Neural progenitor cell (in vitro differentiated cells): Measurements from ENCODE around the gene DLG4. TPM values are rescaled to one million over a fixed set of nuclear protein-coding genes. Genes with fewer than 3 reads are reported as not detected.

Experiments
- DNase-seq: peaks from one replicate; pipeline ENCODE4 v3.0.0-alpha.2; 2016; ENCODE audit warnings: low spot score
- H2AFZ ChIP-seq: fragments of 200-600 bp; sonication (generic); replicated peaks from 2 replicates; pipeline ENCODE4 v1.6.1; 2016; ENCODE audit warnings: antibody characterized with exemption
- H3F3A ChIP-seq: fragments of 200-600 bp; sonication (generic); 2 replicates; pipeline ENCODE4 v1.6.1; 2016; ENCODE audit warnings: antibody characterized with exemption, low read depth
- H3K27ac ChIP-seq: fragments of 200-600 bp; sonication (generic); 2 replicates; pipeline ENCODE4 v1.5.1; 2016; ENCODE audit warnings: mild to moderate bottlenecking
- H3K27me3 ChIP-seq: fragments of 200-600 bp; sonication (generic); 2 replicates; pipeline ENCODE4 v1.6.1; 2016; ENCODE audit warnings: mild to moderate bottlenecking, moderate library complexity
- H3K36me3 ChIP-seq: fragments of 200-600 bp; sonication (generic); 2 replicates; pipeline ENCODE4 v1.5.1; 2016
- H3K4me1 ChIP-seq: fragments of 200-600 bp; sonication (generic); 2 replicates; pipeline ENCODE4 v1.6.1; 2016; ENCODE audit warnings: mixed run types
- H3K4me2 ChIP-seq: fragments of 200-600 bp; sonication (generic); 2 replicates; pipeline ENCODE4 v1.6.1; 2016
- H3K4me3 ChIP-seq: fragments of 200-600 bp; sonication (generic); 2 replicates; pipeline ENCODE4 v1.5.1; 2016
- H3K79me2 ChIP-seq: fragments of 200-600 bp; sonication (generic); 2 replicates; pipeline ENCODE4 v1.6.1; 2016; ENCODE audit warnings: low read depth
- H3K9ac ChIP-seq: fragments of 200-600 bp; sonication (generic); 2 replicates; pipeline ENCODE4 v1.6.1; 2016
- H3K9me3 ChIP-seq: fragments of 200-600 bp; sonication (generic); 2 replicates; pipeline ENCODE4 v1.5.1; 2016; ENCODE audit warnings: low read depth
- H4K20me1 ChIP-seq: fragments of 200-600 bp; sonication (generic); 2 replicates; pipeline ENCODE4 v1.6.1; 2016; ENCODE audit warnings: low read depth
- H3K27ac Mint-ChIP-seq: 3 replicates; pipeline ENCODE4 v1.8.0; 2021; ENCODE audit warnings: mixed read lengths
- H3K27me3 Mint-ChIP-seq: 2 replicates; pipeline ENCODE4 v1.8.0; 2022; ENCODE audit warnings: low read depth, mild to moderate bottlenecking, inconsistent platforms, moderate library complexity, mixed read lengths; ENCODE audit not compliant: insufficient read depth
- H3K36me3 Mint-ChIP-seq: 3 replicates; pipeline ENCODE4 v1.8.0; 2021; ENCODE audit warnings: mixed read lengths
- H3K4me1 Mint-ChIP-seq: 3 replicates; pipeline ENCODE4 v1.8.0; 2021; ENCODE audit warnings: mixed read lengths
- H3K4me3 Mint-ChIP-seq: 3 replicates; pipeline ENCODE4 v1.8.0; 2021; ENCODE audit warnings: mild to moderate bottlenecking, moderate library complexity, mixed read lengths
- H3K9me3 Mint-ChIP-seq: 3 replicates; pipeline ENCODE4 v1.8.0; 2020; ENCODE audit warnings: mixed read lengths
- CTCF ChIP-seq: fragments of 200-600 bp; sonication (generic); IDR thresholded peaks from 2 replicates; pipeline ENCODE4 v1.5.1; 2017; ENCODE audit warnings: antibody characterized with exemption, mild to moderate bottlenecking
- EZH2 ChIP-seq: fragments of 200-600 bp; sonication (generic); IDR thresholded peaks from 2 replicates; pipeline ENCODE4 v1.6.1; 2017; ENCODE audit warnings: antibody characterized with exemption, mild to moderate bottlenecking, moderate library complexity
- EZH2phosphoT487 ChIP-seq: fragments of 200-600 bp; sonication (generic); IDR thresholded peaks from 2 replicates; pipeline ENCODE4 v1.6.1; 2017; ENCODE audit warnings: antibody characterized with exemption
- total RNA-seq: library from RNA; depleted of rRNA; stranded (reverse); fragments of >200 nt; gene quantifications from 2 replicates; pipeline ENCODE4 v1.2.3, GENCODE V29; 2015; ENCODE audit warnings: low replicate concordance

DLG4 gene
- total RNA-seq, 1 donor from 2014 or later, result 23.5 TPM

- Histone ChIP-seq H3K4me1 (peaks cover 14% of the 10 kb centered on the region), H3K4me3 (peak overlapping the region; percentile 40), H3K27me3 (peaks cover 49% of the 10 kb centered on the region), H3F3A (peaks cover 32% of the 10 kb centered on the region), H3K4me2 (peak overlapping the region; percentile 79), H3K9ac (no peak overlapping the region), H3K36me3 (no peaks in the 10 kb centered on the region), H3K9me3 (no peaks in the 10 kb centered on the region), H4K20me1 (peaks cover 11% of the 10 kb centered on the region), H2AFZ (peak overlapping the region; percentile 86), H3K79me2 (no peaks in the 10 kb centered on the region), H3K27ac (no peak overlapping the region)
- peak; percentile 55 for DNase-seq
- Mint-ChIP-seq H3K4me3 (peak overlapping the region; percentile 28), H3K27me3 (peaks cover 51% of the 10 kb centered on the region), H3K9me3 (no peaks in the 10 kb centered on the region), H3K27ac (no peak overlapping the region), H3K36me3 (peaks cover 13% of the 10 kb centered on the region), H3K4me1 (peaks cover 8% of the 10 kb centered on the region)
- TF ChIP-seq EZH2phosphoT487 (no peak), CTCF (no peak), EZH2 (no peak)
Measured at GRCh38 chr17:7262935-7263800, 43.5 kb upstream of the DLG4 start.

GRCh38 chr17:7262192-7262934 is 42.7 kb upstream of the DLG4 start, which contains the start of gene CLDN7:
Gene CLDN7 (minus strand): TSS chr17:7262478. CDS start chr17:7262043, 435 bp downstream.
- Histone ChIP-seq H3K36me3 (no peaks in the 10 kb centered on the region), H3K4me2 (peak within 1 kb of the TSS; percentile 79), H4K20me1 (peaks cover 11% of the 10 kb centered on the region), H3F3A (peaks cover 32% of the 10 kb centered on the region), H3K9ac (no peak within 1 kb of the TSS), H2AFZ (peak within 1 kb of the TSS; percentile 86), H3K79me2 (no peaks in the 10 kb centered on the region), H3K9me3 (no peaks in the 10 kb centered on the region), H3K27me3 (peaks cover 49% of the 10 kb centered on the region), H3K4me3 (peak within 1 kb of the TSS; percentile 41), H3K4me1 (peaks cover 14% of the 10 kb centered on the region), H3K27ac (no peak within 1 kb of the TSS)
- Mint-ChIP-seq H3K27ac (no peak within 1 kb of the TSS), H3K9me3 (no peaks in the 10 kb centered on the region), H3K36me3 (peaks cover 13% of the 10 kb centered on the region), H3K4me3 (peak within 1 kb of the TSS; percentile 71), H3K27me3 (peaks cover 51% of the 10 kb centered on the region), H3K4me1 (peaks cover 8% of the 10 kb centered on the region)
- DNase-seq, result peak; percentile 37
- TF ChIP-seq EZH2phosphoT487 (peak; percentile 97), CTCF (no peak), EZH2 (peak; percentile 97)

GRCh38 chr17:7261379-7262191 is 41.9 kb upstream of the DLG4 start:
- TF ChIP-seq CTCF, result no peak
- peak; percentile 98 for TF ChIP-seq EZH2phosphoT487
- peak; percentile 98 for TF ChIP-seq EZH2
- H3K27ac ChIP-seq, result no peak overlapping the region
- no peaks in the 10 kb centered on the region for H3K36me3 ChIP-seq
- peak overlapping the region; percentile 81 for H2AFZ ChIP-seq
- peak overlapping the region; percentile 41 for H3K4me3 ChIP-seq
- peaks cover 14% of the 10 kb centered on the region for H3K4me1 ChIP-seq
- no peaks in the 10 kb centered on the region for H3K79me2 ChIP-seq
- Mint-ChIP-seq H3K27ac (no peak overlapping the region), H3K27me3 (peaks cover 48% of the 10 kb centered on the region), H3K36me3 (peaks cover 16% of the 10 kb centered on the region), H3K9me3 (no peaks in the 10 kb centered on the region), H3K4me3 (peak overlapping the region; percentile 71), H3K4me1 (peaks cover 8% of the 10 kb centered on the region)
- peaks cover 32% of the 10 kb centered on the region for H3F3A ChIP-seq
- no peaks in the 10 kb centered on the region for H3K9me3 ChIP-seq
- peaks cover 11% of the 10 kb centered on the region for H4K20me1 ChIP-seq
- H3K27me3 ChIP-seq, result peaks cover 49% of the 10 kb centered on the region
- no peak for DNase-seq
- H3K9ac ChIP-seq, result no peak overlapping the region
- peak overlapping the region; percentile 79 for H3K4me2 ChIP-seq
